Transverse colon (tissue), 4 donors: ENCODE measurements around the gene BRIP1.

Experiments used
- CTCF ChIP-seq, 5 experiments: fragments of 200-600 bp in 3 of 5; fragments of 450-650 bp in 2 of 5; sonication (generic) in 3 of 5; IDR thresholded peaks; 1 replicate in 2 of 5; 2 replicates in 3 of 5; pipeline ENCODE4 v1.5.1; 2016 to 2017; ENCODE audit warnings: antibody characterized with exemption in 5 of 5, inconsistent platforms in 3 of 5, mild to moderate bottlenecking in 2 of 5, moderate library complexity in 1 of 5
- EP300 ChIP-seq: sonication (generic); formaldehyde crosslinking; IDR thresholded peaks from one replicate; pipeline ENCODE4 v1.6.1; 2017; ENCODE audit warnings: antibody characterized with exemption, low read depth
- POLR2A ChIP-seq: fragments of 450-650 bp; IDR thresholded peaks from one replicate; pipeline ENCODE4 v1.6.1; 2016; ENCODE audit warnings: antibody characterized with exemption, mild to moderate bottlenecking, moderate library complexity
- POLR2AphosphoS5 ChIP-seq, 3 donors: sonication (generic); formaldehyde crosslinking; IDR thresholded peaks; one replicate each; pipeline ENCODE4 v1.6.1; 2016; ENCODE audit warnings: antibody characterized with exemption in 3 of 3

GRCh38 chr17:61646482-61646881, 216.8 kb downstream of the BRIP1 start:
- TF ChIP-seq CTCF (IDR thresholded peaks at IDR 0.05), result no peak
- no peak for TF ChIP-seq POLR2AphosphoS5 (IDR thresholded peaks at IDR 0.05)
- TF ChIP-seq EP300, result no peak
- no peak for TF ChIP-seq POLR2A
